Activated CD4-positive, alpha-beta memory T cell treated with anti-CD3 and anti-CD28 coated beads, Interleukin-2, amount 10 ng/mL, durations not matched to agents 7 days and 5 days (primary cell): ENCODE measurements around the gene ETFA. TPM values are rescaled to one million over a fixed set of nuclear protein-coding genes. Genes with fewer than 3 reads are reported as not detected.

Experiments
- CTCF ChIA-PET: fragments of 350-600 bp; sonication (Branson Sonifier 250); formaldehyde crosslinking; loops from one replicate; lab custom pipeline; 2021; ENCODE audit warnings: antibody characterized with exemption, inconsistent platforms; lab: Charles Lee
- POLR2A ChIA-PET: fragments of 350-600 bp; sonication (Branson Sonifier 250); formaldehyde crosslinking; loops from one replicate; lab custom pipeline; 2021; ENCODE audit warnings: antibody characterized with exemption; lab: Charles Lee
- DNase-seq: peaks from one replicate; pipeline ENCODE4 v3.0.0-alpha.2; 2020
- H3K27ac Mint-ChIP-seq: one replicate; pipeline ENCODE4 v1.8.0; 2021; ENCODE audit warnings: mild to moderate bottlenecking, mixed read lengths
- H3K27me3 Mint-ChIP-seq: one replicate; pipeline ENCODE4 v1.8.0; 2021; ENCODE audit warnings: mixed read lengths
- H3K36me3 Mint-ChIP-seq: one replicate; pipeline ENCODE4 v1.8.0; 2021; ENCODE audit warnings: low read depth, mixed read lengths
- H3K4me1 Mint-ChIP-seq: one replicate; pipeline ENCODE4 v1.8.0; 2021; ENCODE audit warnings: mixed read lengths
- H3K4me3 Mint-ChIP-seq: one replicate; pipeline ENCODE4 v1.8.0; 2021; ENCODE audit warnings: mild to moderate bottlenecking, mixed read lengths
- H3K9me3 Mint-ChIP-seq: one replicate; pipeline ENCODE4 v1.8.0; 2021; ENCODE audit warnings: mixed read lengths
- total RNA-seq, 2 experiments: library from RNA; stranded (reverse); gene quantifications; one replicate each; pipeline ENCODE4 v1.2.3, GENCODE V29; 2021

ETFA gene
- total RNA-seq, 2 experiments from 2014 or later = 109 to 112 TPM

- Mint-ChIP-seq H3K27me3 (no peaks in the 10 kb centered on the region), H3K4me1 (peaks cover 14% of the 10 kb centered on the region), H3K36me3 (no peaks in the 10 kb centered on the region), H3K9me3 (no peaks in the 10 kb centered on the region), H3K27ac (peak overlapping the region; percentile 13), H3K4me3 (no peak overlapping the region)
- CTCF ChIA-PET = interaction anchor here (0.5 kb wide), 1 partner anchor 11 kb away, joined by 3 read pairs; no protein-coding TSS in a partner anchor
- no peak for DNase-seq
- POLR2A ChIA-PET = no interaction called here
These were observed 111.9 kb downstream of the ETFA start for GRCh38 chr15:76199106-76200082.

GRCh38 chr15:76198456-76199105, 112.7 kb downstream of the ETFA start:
- H3K27ac Mint-ChIP-seq = no peak overlapping the region
- peaks cover 14% of the 10 kb centered on the region for H3K4me1 Mint-ChIP-seq
- DNase-seq = no peak
- no peaks in the 10 kb centered on the region for H3K9me3 Mint-ChIP-seq
- H3K36me3 Mint-ChIP-seq = no peaks in the 10 kb centered on the region
- CTCF ChIA-PET = no interaction called here
- POLR2A ChIA-PET = no interaction called here
- H3K4me3 Mint-ChIP-seq = no peak overlapping the region
- no peaks in the 10 kb centered on the region for H3K27me3 Mint-ChIP-seq

GRCh38 chr15:76197703-76198455, 113.4 kb downstream of the ETFA start:
- H3K36me3 Mint-ChIP-seq = no peaks in the 10 kb centered on the region
- DNase-seq = no peak
- H3K27ac Mint-ChIP-seq = no peak overlapping the region
- H3K9me3 Mint-ChIP-seq = no peaks in the 10 kb centered on the region
- POLR2A ChIA-PET = no interaction called here
- peaks cover 14% of the 10 kb centered on the region for H3K4me1 Mint-ChIP-seq
- CTCF ChIA-PET = no interaction called here
- H3K27me3 Mint-ChIP-seq = no peaks in the 10 kb centered on the region
- H3K4me3 Mint-ChIP-seq = no peak overlapping the region

- ChIA-PET CTCF (interaction anchor here (0.6 to 1.2 kb wide), 2 partner anchors 137 to 447 kb away, joined by 3 read pairs; partner anchors contain the start of gene TMEM266), POLR2A (no interaction called here)
- no peak for DNase-seq
- Mint-ChIP-seq H3K4me3 (no peak overlapping the region), H3K4me1 (peaks cover 14% of the 10 kb centered on the region), H3K27me3 (peaks cover 4% of the 10 kb centered on the region), H3K36me3 (no peaks in the 10 kb centered on the region), H3K9me3 (no peaks in the 10 kb centered on the region), H3K27ac (no peak overlapping the region)
These were observed 114.7 kb downstream of the ETFA start for GRCh38 chr15:76196269-76197231.

- peaks cover 20% of the 10 kb centered on the region for H3K4me1 Mint-ChIP-seq
- POLR2A ChIA-PET = no interaction called here
- no peaks in the 10 kb centered on the region for H3K9me3 Mint-ChIP-seq
- no peaks in the 10 kb centered on the region for H3K36me3 Mint-ChIP-seq
- H3K27me3 Mint-ChIP-seq = peaks cover 6% of the 10 kb centered on the region
- H3K4me3 Mint-ChIP-seq = no peak overlapping the region
- CTCF ChIA-PET = no interaction called here
- H3K27ac Mint-ChIP-seq = no peak overlapping the region
- DNase-seq = no peak
These were observed 115.6 kb downstream of the ETFA start for GRCh38 chr15:76195506-76196268.

GRCh38 chr15:76193934-76194333, 117.3 kb downstream of the ETFA start:
- H3K36me3 Mint-ChIP-seq = no peaks in the 10 kb centered on the region
- H3K27me3 Mint-ChIP-seq = peaks cover 19% of the 10 kb centered on the region
- ChIA-PET POLR2A (no interaction called here), CTCF (no interaction called here)
- no peaks in the 10 kb centered on the region for H3K9me3 Mint-ChIP-seq
- H3K4me3 Mint-ChIP-seq = no peak overlapping the region
- no peak for DNase-seq
- no peak overlapping the region for H3K27ac Mint-ChIP-seq
- H3K4me1 Mint-ChIP-seq = peaks cover 28% of the 10 kb centered on the region

GRCh38 chr15:76192715-76193114, 118.6 kb downstream of the ETFA start:
- Mint-ChIP-seq H3K4me3 (no peak overlapping the region), H3K9me3 (no peaks in the 10 kb centered on the region), H3K27ac (no peak overlapping the region), H3K36me3 (no peaks in the 10 kb centered on the region), H3K4me1 (peaks cover 24% of the 10 kb centered on the region), H3K27me3 (peaks cover 27% of the 10 kb centered on the region)
- DNase-seq = no peak
- ChIA-PET CTCF (no interaction called here), POLR2A (interaction anchor here (0.8 kb wide), 1 partner anchor 144 kb away, joined by 3 read pairs; the partner anchor contains the start of gene ISL2)

- DNase-seq = no peak
- no peaks in the 10 kb centered on the region for H3K36me3 Mint-ChIP-seq
- POLR2A ChIA-PET = interaction anchor here (1.4 kb wide), 1 partner anchor 28 kb away, joined by 4 read pairs; no protein-coding TSS in a partner anchor
These were observed 119.6 kb downstream of the ETFA start for GRCh38 chr15:76191539-76192244.

GRCh38 chr15:76190751-76191538, 120.3 kb downstream of the ETFA start:
- Mint-ChIP-seq H3K4me3 (peak overlapping the region; percentile 11), H3K36me3 (no peaks in the 10 kb centered on the region), H3K27me3 (peaks cover 36% of the 10 kb centered on the region), H3K4me1 (peaks cover 14% of the 10 kb centered on the region), H3K9me3 (no peaks in the 10 kb centered on the region), H3K27ac (no peak overlapping the region)
- ChIA-PET CTCF (interaction anchor here (0.5 to 1.9 kb wide), 9 partner anchors 18 to 680 kb away, joined by 3 to 7 read pairs (median 3); no protein-coding TSS in a partner anchor), POLR2A (interaction anchor here (0.6 to 1.4 kb wide), 2 partner anchors 11 to 29 kb away, joined by 3 to 4 read pairs; no protein-coding TSS in a partner anchor)
- peak; percentile 79 for DNase-seq

More at GRCh38 chr15:76191539-76192244, 119.6 kb downstream of the ETFA start:
- CTCF ChIA-PET = interaction anchor here (0.5 to 1.9 kb wide), 8 partner anchors 17 to 680 kb away, joined by 3 to 7 read pairs (median 4); no protein-coding TSS in a partner anchor
- Mint-ChIP-seq H3K27ac (no peak overlapping the region), H3K4me3 (no peak overlapping the region), H3K27me3 (peaks cover 32% of the 10 kb centered on the region), H3K9me3 (no peaks in the 10 kb centered on the region), H3K4me1 (peaks cover 17% of the 10 kb centered on the region)

GRCh38 chr15:76190070-76190564, 121.2 kb downstream of the ETFA start:
- H3K4me3 Mint-ChIP-seq = no peak overlapping the region
- H3K9me3 Mint-ChIP-seq = no peaks in the 10 kb centered on the region
- ChIA-PET POLR2A (no interaction called here), CTCF (interaction anchor here (0.7 to 1.9 kb wide), 5 partner anchors 19 to 815 kb away, joined by 3 to 7 read pairs (median 3); no protein-coding TSS in a partner anchor)
- peaks cover 14% of the 10 kb centered on the region for H3K4me1 Mint-ChIP-seq
- peaks cover 42% of the 10 kb centered on the region for H3K27me3 Mint-ChIP-seq
- no peak for DNase-seq
- H3K36me3 Mint-ChIP-seq = no peaks in the 10 kb centered on the region
- no peak overlapping the region for H3K27ac Mint-ChIP-seq
